Subcutaneous adipose tissue (tissue), 4 donors: ENCODE data around the gene UTP3. TPM values are rescaled to one million over a fixed set of nuclear protein-coding genes. Genes with fewer than 3 reads are reported as not detected.

ENCODE experiments used
- total RNA-seq, 4 donors: library from RNA; depleted of rRNA; stranded (reverse); fragments of >200 nt; gene quantifications; one replicate each; pipeline ENCODE4 v1.1.0, GENCODE V29; 2016
- TF ChIP-seq, protein P1 (sequence below): fragments of 450-650 bp; IDR thresholded peaks from one replicate; pipeline ENCODE4 v1.5.1; 2016; ENCODE audit warnings: low read depth, mild to moderate bottlenecking, control low read depth, antibody characterized with exemption, moderate library complexity

UTP3 gene
- total RNA-seq, 4 donors from 2014 or later = 12.2 to 26.1 (median 16.1) TPM

GRCh38 chr4:70676554-70677090 is 11.7 kb upstream of the UTP3 start:
- TF ChIP-seq, protein P1, sequence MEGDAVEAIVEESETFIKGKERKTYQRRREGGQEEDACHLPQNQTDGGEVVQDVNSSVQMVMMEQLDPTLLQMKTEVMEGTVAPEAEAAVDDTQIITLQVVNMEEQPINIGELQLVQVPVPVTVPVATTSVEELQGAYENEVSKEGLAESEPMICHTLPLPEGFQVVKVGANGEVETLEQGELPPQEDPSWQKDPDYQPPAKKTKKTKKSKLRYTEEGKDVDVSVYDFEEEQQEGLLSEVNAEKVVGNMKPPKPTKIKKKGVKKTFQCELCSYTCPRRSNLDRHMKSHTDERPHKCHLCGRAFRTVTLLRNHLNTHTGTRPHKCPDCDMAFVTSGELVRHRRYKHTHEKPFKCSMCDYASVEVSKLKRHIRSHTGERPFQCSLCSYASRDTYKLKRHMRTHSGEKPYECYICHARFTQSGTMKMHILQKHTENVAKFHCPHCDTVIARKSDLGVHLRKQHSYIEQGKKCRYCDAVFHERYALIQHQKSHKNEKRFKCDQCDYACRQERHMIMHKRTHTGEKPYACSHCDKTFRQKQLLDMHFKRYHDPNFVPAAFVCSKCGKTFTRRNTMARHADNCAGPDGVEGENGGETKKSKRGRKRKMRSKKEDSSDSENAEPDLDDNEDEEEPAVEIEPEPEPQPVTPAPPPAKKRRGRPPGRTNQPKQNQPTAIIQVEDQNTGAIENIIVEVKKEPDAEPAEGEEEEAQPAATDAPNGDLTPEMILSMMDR = no peak

GRCh38 chr4:70678383-70678999 is 9.8 kb upstream of the UTP3 start:
- TF ChIP-seq, protein P1 = no peak

- TF ChIP-seq, protein P1 = no peak
Measured at GRCh38 chr4:70680934-70681333, 7.4 kb upstream of the UTP3 start.

DNA sequence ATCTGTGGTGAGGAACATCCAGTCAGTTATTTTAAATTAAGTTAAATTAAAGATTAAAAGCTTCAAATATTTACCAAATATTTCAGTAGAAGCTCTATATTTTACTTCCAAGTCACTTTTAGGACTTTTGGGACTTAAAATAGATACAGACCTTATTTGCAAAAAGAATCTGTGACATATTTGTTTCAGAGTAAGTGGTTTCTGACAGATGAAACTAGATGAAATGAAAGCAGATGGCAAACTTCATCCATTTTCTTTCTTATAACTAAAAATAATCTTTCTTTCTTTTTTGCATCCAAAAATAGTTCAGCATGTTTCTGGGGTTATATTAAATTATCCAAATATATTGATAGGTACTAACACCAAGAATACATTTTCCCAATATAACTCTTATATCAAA is 6.6 kb upstream of the UTP3 start:
- TF ChIP-seq, protein P1 = no peak

DNA sequence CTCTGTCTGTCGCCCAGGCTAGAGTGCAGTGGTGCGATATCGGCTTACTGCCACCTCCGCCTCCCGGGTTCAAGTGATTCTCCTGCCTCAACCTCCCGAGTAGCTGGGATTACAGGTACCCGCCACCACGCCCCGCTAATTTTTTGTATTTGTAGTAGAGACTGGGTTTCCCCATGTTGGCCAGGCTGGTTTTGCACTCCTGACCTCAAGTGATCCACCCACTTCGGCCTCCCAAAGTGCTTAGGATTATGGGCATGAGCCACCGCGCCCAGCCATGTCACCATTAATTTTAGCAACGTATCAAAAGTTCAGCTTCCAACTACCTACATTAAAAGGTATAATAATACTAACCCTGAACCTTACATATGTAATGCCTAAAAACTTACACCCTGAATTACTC is 940 bp upstream of the UTP3 start:
- TF ChIP-seq, protein P1 = no peak

GRCh38 chr4:70688795-70689231 is 481 bp downstream of the UTP3 start:
- TF ChIP-seq, protein P1 = no peak

DNA sequence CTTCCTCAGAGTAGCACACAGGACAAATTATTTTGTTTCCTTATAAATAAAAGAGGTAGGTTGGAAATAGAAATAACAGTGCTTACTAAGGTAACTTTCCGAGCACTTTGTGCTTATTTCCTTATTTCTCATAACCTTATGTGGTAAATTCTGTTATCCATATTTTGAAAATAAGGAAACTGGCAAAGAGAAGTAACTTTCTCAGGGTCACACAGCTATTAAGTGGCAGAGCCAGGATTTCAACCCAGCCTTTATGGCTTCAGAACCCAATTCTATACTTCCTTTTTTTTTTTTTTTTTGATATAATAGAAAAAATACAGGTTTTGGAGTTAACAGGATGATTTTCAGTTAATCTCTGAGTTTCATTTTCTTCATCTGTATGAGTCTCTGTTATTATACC is 3.3 kb downstream of the UTP3 start:
- TF ChIP-seq, protein P1 = no peak
